CD4-positive, alpha-beta T cell treated with Interleukin-4 for 4 hours (primary cell): ENCODE results near the gene GTF2H2C.
"Not testable (repeated sequence)": the region's sequence is repeated elsewhere in the genome, so short reads cannot be mapped to it uniquely, and the experiment has no call there.

Experiments
- DNase-seq: peaks from one replicate; pipeline ENCODE4 v3.0.0-alpha.2; 2020

The GTF2H2C gene

GRCh38 chr5:69568072-69568471, 8.1 kb downstream of the GTF2H2C start:
- DNase-seq = not testable (repeated sequence)

GRCh38 chr5:69583356-69583755, 23.4 kb downstream of the GTF2H2C start:
- not testable (repeated sequence) for DNase-seq

GRCh38 chr5:69596114-69596840, 36.3 kb downstream of the GTF2H2C start:
- DNase-seq = not testable (repeated sequence)

DNA sequence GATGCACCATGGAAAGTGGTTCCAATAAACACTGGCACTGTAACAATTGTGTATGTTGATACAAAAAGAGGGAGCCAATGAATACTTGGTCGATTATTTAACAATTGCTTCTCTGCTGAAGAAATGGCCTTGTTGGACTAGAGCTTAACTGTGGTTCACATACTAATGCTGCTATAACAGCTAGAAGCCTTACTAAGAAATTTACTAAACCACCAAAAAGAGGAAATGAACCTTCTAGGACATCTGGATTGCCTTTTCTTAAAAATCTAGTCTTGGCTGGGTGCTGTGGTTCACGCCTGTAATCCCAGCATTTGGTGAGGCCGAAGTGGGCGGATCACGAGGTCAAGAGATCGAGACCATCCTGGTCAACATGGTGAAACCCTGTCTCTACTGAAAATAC, 42.0 kb downstream of the GTF2H2C start:
- DNase-seq = not testable (repeated sequence)

GRCh38 chr5:69606839-69607238, 46.8 kb downstream of the GTF2H2C start:
- not testable (repeated sequence) for DNase-seq

DNA sequence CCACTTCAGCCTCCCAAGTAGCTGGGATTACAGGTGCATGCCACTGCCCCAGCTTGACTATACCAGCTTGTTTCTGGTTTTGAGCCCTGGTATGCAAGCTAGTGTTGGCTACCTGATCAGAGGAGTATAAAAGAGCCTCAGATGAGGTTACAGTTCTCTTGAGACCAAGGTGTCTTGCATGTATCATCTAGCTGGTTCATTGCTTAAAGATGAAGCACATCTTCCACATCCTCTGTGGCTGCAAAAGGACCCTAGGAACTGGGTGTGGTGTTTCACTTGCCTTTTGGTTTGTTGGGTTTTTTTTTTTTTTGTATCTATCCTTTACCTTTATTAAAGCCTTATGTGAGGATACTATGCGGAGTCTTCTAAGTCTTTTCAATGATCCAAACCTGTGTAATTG, 47.8 kb downstream of the GTF2H2C start:
- not testable (repeated sequence) for DNase-seq

DNA sequence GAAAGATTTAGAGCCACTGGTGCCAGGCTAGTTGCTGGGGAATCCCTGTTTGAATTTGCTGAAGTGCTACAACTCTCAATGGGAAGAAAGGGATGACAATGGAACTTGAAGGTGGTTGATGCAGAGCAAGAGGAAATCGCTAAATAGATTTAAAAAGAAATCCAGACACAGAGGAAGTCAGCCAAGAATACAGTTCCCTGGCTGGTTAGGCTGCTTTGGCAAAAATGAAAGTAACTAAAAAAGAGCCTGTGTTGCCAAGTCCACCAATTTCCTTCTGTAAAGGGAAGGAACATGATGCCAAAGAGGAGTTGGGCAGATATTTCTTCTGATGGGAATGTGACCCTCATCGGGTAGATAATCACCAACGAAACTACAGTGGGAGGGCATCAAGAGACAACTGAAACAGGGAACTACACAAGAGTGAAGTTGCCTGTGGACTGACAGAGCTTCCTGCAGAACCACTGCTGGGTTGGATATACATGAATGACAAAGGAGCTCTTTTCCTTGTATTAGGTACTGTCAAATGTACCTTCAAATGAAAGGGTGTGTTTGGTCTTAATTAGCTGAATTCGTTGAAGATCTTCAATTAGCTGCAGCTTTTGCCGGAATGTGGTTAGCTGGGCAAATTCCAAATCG, 49.0 kb downstream of the GTF2H2C start:
- DNase-seq = not testable (repeated sequence)

DNA sequence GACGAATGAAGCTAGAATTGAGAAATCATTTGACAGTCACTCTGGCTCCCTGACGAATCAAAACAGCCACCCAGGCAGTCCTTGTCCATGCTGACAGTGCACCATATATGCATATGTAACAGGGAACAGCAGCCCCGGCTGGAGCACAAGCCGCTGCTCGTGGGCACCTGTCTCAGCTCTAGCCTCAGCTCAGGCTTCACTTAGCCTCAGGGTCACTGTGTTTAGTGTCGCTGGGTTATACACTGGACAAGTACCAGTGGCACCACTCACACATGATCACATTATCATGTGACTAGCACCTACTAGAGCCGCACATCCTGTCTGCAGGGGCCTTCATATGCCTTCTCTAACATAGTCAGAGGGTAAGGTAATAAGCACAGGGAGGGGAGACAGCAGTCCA, 54.9 kb downstream of the GTF2H2C start:
- DNase-seq = not testable (repeated sequence)

GRCh38 chr5:69631879-69632278, 71.9 kb downstream of the GTF2H2C start:
- not testable (repeated sequence) for DNase-seq
